K562 (cell line): ENCODE data around the gene TOR1B. TPM values are rescaled to one million over a fixed set of nuclear protein-coding genes. Genes with fewer than 3 reads are reported as not detected.

Source experiments
- ATAC-seq: fragments of 200-7000 bp; cut with Tn5 transposase; 3 replicates; pipeline ENCODE4 v1.9.1; 2020; ENCODE audit warnings: moderate library complexity
- BruUV-seq: library from RNA; stranded (reverse); fragments of 400-500 nt; replicated peaks from 2 replicates; lab custom pipeline; 2021; lab: Mats Ljungman, UMichigan
- CTCF ChIA-PET: fragments of 300-600 bp; formaldehyde crosslinking; extraction: SDS; loops from one replicate; lab custom pipeline; 2021; ENCODE audit warnings: low intra/inter-chr PET ratio; lab: Yijun Ruan, JAX
- POLR2A ChIA-PET: fragments of 300-600, 350-650 bp; sonication (Branson Sonifier 250); formaldehyde crosslinking; extraction: SDS; loops from one replicate; lab custom pipeline; 2021; ENCODE audit warnings: antibody characterized with exemption, inconsistent platforms; lab: Yijun Ruan, JAX
- DNase-seq, 4 experiments: peaks; one replicate each; pipeline versions ENCODE4 v3.0.0 to v3.0.0-alpha.2; 2011 to 2018; ENCODE audit warnings: low spot score in 3 of 4, mixed read lengths in 3 of 4; ENCODE audit errors: extremely low read depth in 1 of 4
- FAIRE-seq: peaks from 2 replicates; lab custom pipeline; 2011; peaks lifted over from hg19 to GRCh38; lab: Jason Lieb, UNC
- H2AFZ ChIP-seq: 2 replicates; pipeline ENCODE4 v1.6.0; 2011; ENCODE audit warnings: low read depth, low read length, control low read depth, inconsistent platforms
- H3K27ac ChIP-seq: fragments of 200-600 bp; 3 replicates; pipeline ENCODE4 v1.8.0; 2011; ENCODE audit warnings: low read depth, mild to moderate bottlenecking, control low read depth, inconsistent platforms, low read length, moderate library complexity, mixed read lengths; ENCODE audit errors: extremely low read depth
- H3K27me3 ChIP-seq, 2 experiments: fragments of 300-600 bp in 1 of 2; 2 replicates in 1 of 2; 3 replicates in 1 of 2; pipeline versions ENCODE4 v1.6.0 to v1.8.0; 2011; ENCODE audit warnings: inconsistent platforms in 2 of 2, low read length in 2 of 2, mild to moderate bottlenecking in 1 of 2, mixed read lengths in 1 of 2, moderate library complexity in 1 of 2; ENCODE audit not compliant: control insufficient read depth in 2 of 2, insufficient read depth in 2 of 2
- H3K36me3 ChIP-seq: fragments of 300-600 bp; 3 replicates; pipeline ENCODE4 v1.8.0; 2011; ENCODE audit warnings: mild to moderate bottlenecking, low read length, inconsistent platforms; ENCODE audit not compliant: control insufficient read depth, insufficient read depth
- H3K4me1 ChIP-seq, 2 experiments: fragments of 200-600 bp in 1 of 2; replicated peaks in 1 of 2; 2 replicates in 1 of 2; 3 replicates in 1 of 2; pipeline versions ENCODE4 v1.5.1 to v1.8.0; 2011; ENCODE audit warnings: inconsistent platforms in 2 of 2, low read length in 2 of 2, mild to moderate bottlenecking in 1 of 2, mixed read lengths in 1 of 2, moderate library complexity in 1 of 2; ENCODE audit not compliant: control insufficient read depth in 2 of 2, insufficient read depth in 2 of 2
- H3K4me2 ChIP-seq: 2 replicates; pipeline ENCODE4 v1.6.1; 2011; ENCODE audit warnings: low read length, control low read depth, inconsistent platforms, mixed read lengths; ENCODE audit not compliant: insufficient read depth
- H3K4me3 ChIP-seq: fragments of 200-600 bp; sonication (generic), shearing (Covaris generic); 2 replicates; pipeline ENCODE4 v1.5.1; 2016; ENCODE audit warnings: control low read depth, inconsistent platforms
- H3K79me2 ChIP-seq: fragments of 200-600 bp; 3 replicates; pipeline ENCODE4 v1.8.0; 2011; ENCODE audit warnings: low read length, inconsistent platforms; ENCODE audit not compliant: control insufficient read depth, insufficient read depth
- H3K9ac ChIP-seq, 2 experiments: 2 replicates each; pipeline versions ENCODE4 v1.6.0 to v1.6.1; 2011; ENCODE audit warnings: low read depth in 2 of 2, low read length in 2 of 2, control low read depth in 1 of 2, inconsistent platforms in 1 of 2, mild to moderate bottlenecking in 1 of 2, mixed read lengths in 1 of 2; ENCODE audit not compliant: insufficient read depth in 1 of 2
- H3K9me1 ChIP-seq: one replicate; pipeline ENCODE4 v1.6.0; 2011; ENCODE audit warnings: inconsistent platforms, mild to moderate bottlenecking, low read length, moderate library complexity; ENCODE audit not compliant: control insufficient read depth, insufficient read depth
- H3K9me3 ChIP-seq: replicated peaks from 2 replicates; pipeline ENCODE4 v1.5.1; 2011; ENCODE audit warnings: low read depth, low read length, inconsistent platforms; ENCODE audit not compliant: control insufficient read depth, insufficient read depth
- H4K20me1 ChIP-seq: replicated peaks from 2 replicates; pipeline ENCODE4 v1.6.1; 2011; ENCODE audit warnings: low read length, inconsistent platforms, mixed read lengths; ENCODE audit not compliant: control insufficient read depth, insufficient read depth
- BACH1 ChIP-seq: fragments of 200-800 bp; sonication (Bioruptor generic); IDR thresholded peaks from 2 replicates; pipeline ENCODE4 v1.6.1; 2016; ENCODE audit warnings: missing genetic modification characterization, missing compliant biosample characterization
- BRCA1 ChIP-seq, 2 experiments: fragments of 450-650 bp in 1 of 2; sonication (generic) in 1 of 2; formaldehyde crosslinking in 1 of 2; IDR thresholded peaks; 2 replicates each; pipeline versions ENCODE4 v1.5.0 to v1.6.1; 2017 to 2020; ENCODE audit warnings: mild to moderate bottlenecking in 1 of 2, missing genetic modification reagents in 1 of 2
- IRF2 ChIP-seq: sonication (generic); formaldehyde crosslinking; IDR thresholded peaks from 2 replicates; pipeline ENCODE4 v1.8.1; 2022; ENCODE audit warnings: mild to moderate bottlenecking, missing genetic modification reagents
- JUNB ChIP-seq: fragments of 450-650 bp; formaldehyde crosslinking; conservative IDR thresholded peaks from 2 replicates; pipeline ENCODE4 v1.4.0; 2020; ENCODE audit warnings: mild to moderate bottlenecking
- KDM2B ChIP-seq: fragments of 250-450 bp; sonication (Bioruptor Pico); IDR thresholded peaks from 2 replicates; pipeline ENCODE4 v1.8.0; 2021; ENCODE audit warnings: mild to moderate bottlenecking, moderate library complexity
- MCM2 ChIP-seq: fragments of 450-650 bp; IDR thresholded peaks from 2 replicates; pipeline ENCODE4 v1.6.1; 2017; ENCODE audit warnings: low read depth, mild to moderate bottlenecking
- MEF2A ChIP-seq: IDR thresholded peaks from 2 replicates; pipeline ENCODE4 v1.6.1; 2011; ENCODE audit warnings: low read depth, mild to moderate bottlenecking, low read length, moderate library complexity; ENCODE audit not compliant: control insufficient read depth
- NFE2 ChIP-seq: IDR thresholded peaks from 2 replicates; pipeline ENCODE4 v1.6.1; 2014; ENCODE audit warnings: antibody characterized with exemption, low read depth
- NRF1 ChIP-seq, 2 experiments: fragments of 450-650 bp; IDR thresholded peaks in 1 of 2; conservative IDR thresholded peaks in 1 of 2; 2 replicates each; pipeline ENCODE4 v1.6.1; 2014; ENCODE audit warnings: mild to moderate bottlenecking in 2 of 2
- OTX1 ChIP-seq: fragments of 450-650 bp; formaldehyde crosslinking; IDR thresholded peaks from 2 replicates; pipeline ENCODE4 v1.4.0; 2022; ENCODE audit warnings: mild to moderate bottlenecking
- SMARCB1 ChIP-seq: IDR thresholded peaks from 2 replicates; pipeline ENCODE4 v1.6.1; 2011; ENCODE audit warnings: improper control_type of control experiment, low read depth; ENCODE audit not compliant: insufficient read length
- SNIP1 ChIP-seq: fragments of 450-650 bp; IDR thresholded peaks from 2 replicates; pipeline ENCODE4 v1.7.1; 2017; ENCODE audit warnings: low read depth, mild to moderate bottlenecking
- SOX6 ChIP-seq: fragments of 450-650 bp; IDR thresholded peaks from 2 replicates; pipeline ENCODE4 v1.6.1; 2014; ENCODE audit warnings: mild to moderate bottlenecking
- THAP7 ChIP-seq: fragments of 250-450 bp; sonication (Bioruptor Pico); IDR thresholded peaks from 2 replicates; pipeline ENCODE4 v1.5.0; 2021
- VEZF1 ChIP-seq: fragments of 200-800 bp; sonication (Bioruptor generic); IDR thresholded peaks from 2 replicates; pipeline ENCODE4 v1.6.1; 2017; ENCODE audit warnings: missing genetic modification characterization, missing compliant biosample characterization
- XRCC5 ChIP-seq: fragments of 200-400 bp; formaldehyde crosslinking; IDR thresholded peaks from 2 replicates; pipeline ENCODE4 v1.6.1; 2017; ENCODE audit warnings: low read depth, mild to moderate bottlenecking, low read length
- ZNF174 ChIP-seq: fragments of 250-450 bp; sonication (Bioruptor Pico); IDR thresholded peaks from 2 replicates; pipeline ENCODE4 v1.4.0; 2020; ENCODE audit warnings: mild to moderate bottlenecking
- ZNF551 ChIP-seq: fragments of 250-450 bp; sonication (Bioruptor Pico); IDR thresholded peaks from 2 replicates; pipeline ENCODE4 v1.5.0; 2021; ENCODE audit warnings: mild to moderate bottlenecking, moderate library complexity
- ZNF584 ChIP-seq: fragments of 200-800 bp; sonication (Bioruptor generic); IDR thresholded peaks from 2 replicates; pipeline ENCODE4 v1.6.1; 2016; ENCODE audit warnings: low read depth, mild to moderate bottlenecking, missing genetic modification characterization, missing compliant biosample characterization
- WGBS: fragments of 100-300 bp; shearing (Covaris generic); methylation state at CpG from one replicate; pipeline ENCODE4 v1.1.6; 2016; ENCODE audit warnings: low coverage, mixed read lengths; ENCODE audit not compliant: insufficient coverage; ENCODE audit errors: missing lambda C conversion rate; 5-methylcytosine and 5-hydroxymethylcytosine counted together
- in situ Hi-C: fragments of 300-500 bp; cut with MboI; formaldehyde crosslinking; loops from 4 replicates; pipeline ENCODE4 v1.15.0; 2018; ENCODE audit warnings: inconsistent platforms, mixed read lengths
- intact Hi-C: fragments of 100-400 bp; cut with micrococcal nuclease; formaldehyde crosslinking; loops from 2 replicates; pipeline ENCODE4 v1.14.2; 2022
- polyA plus RNA-seq, 8 experiments: library from polyadenylated mRNA; depleted of rRNA in 4 of 8; stranded (reverse) in 5 of 8; unstranded in 3 of 8; fragments of >200 nt; fragmentation: Nextera tagmentation in 2 of 8; fragmentation: Illumina TruSeq in 1 of 8; extraction: Ambion mirVana in 2 of 8; extraction: Trizol in 1 of 8; gene quantifications; 2 replicates each; pipeline versions ENCODE4 v1.2.1 to v1.2.3, GENCODE V29; 2011 to 2014; ENCODE audit warnings: inconsistent platforms in 1 of 8, missing spikeins in 1 of 8
- total RNA-seq, 7 experiments: library from RNA; depleted of rRNA in 6 of 7; stranded (reverse); fragments of >200 nt in 6 of 7; fragmentation: Illumina TruSeq in 2 of 7; extraction: Trizol in 2 of 7; gene quantifications; 2 replicates each; pipeline versions ENCODE4 v1.2.1 to v1.2.3, GENCODE V29; 2011 to 2021; ENCODE audit warnings: low replicate concordance in 1 of 7
- TF ChIP-seq, protein P1 (sequence below): sonication (generic); IDR thresholded peaks from 2 replicates; pipeline ENCODE4 v1.6.1; 2016

TOR1B gene
- total and polyA plus RNA-seq, 9 of the 15 experiments (the other 6 are each of a cell fraction or from before 2014, with no cell fraction given), result 4.2 to 36.5 (median 24.6) TPM

DNA sequence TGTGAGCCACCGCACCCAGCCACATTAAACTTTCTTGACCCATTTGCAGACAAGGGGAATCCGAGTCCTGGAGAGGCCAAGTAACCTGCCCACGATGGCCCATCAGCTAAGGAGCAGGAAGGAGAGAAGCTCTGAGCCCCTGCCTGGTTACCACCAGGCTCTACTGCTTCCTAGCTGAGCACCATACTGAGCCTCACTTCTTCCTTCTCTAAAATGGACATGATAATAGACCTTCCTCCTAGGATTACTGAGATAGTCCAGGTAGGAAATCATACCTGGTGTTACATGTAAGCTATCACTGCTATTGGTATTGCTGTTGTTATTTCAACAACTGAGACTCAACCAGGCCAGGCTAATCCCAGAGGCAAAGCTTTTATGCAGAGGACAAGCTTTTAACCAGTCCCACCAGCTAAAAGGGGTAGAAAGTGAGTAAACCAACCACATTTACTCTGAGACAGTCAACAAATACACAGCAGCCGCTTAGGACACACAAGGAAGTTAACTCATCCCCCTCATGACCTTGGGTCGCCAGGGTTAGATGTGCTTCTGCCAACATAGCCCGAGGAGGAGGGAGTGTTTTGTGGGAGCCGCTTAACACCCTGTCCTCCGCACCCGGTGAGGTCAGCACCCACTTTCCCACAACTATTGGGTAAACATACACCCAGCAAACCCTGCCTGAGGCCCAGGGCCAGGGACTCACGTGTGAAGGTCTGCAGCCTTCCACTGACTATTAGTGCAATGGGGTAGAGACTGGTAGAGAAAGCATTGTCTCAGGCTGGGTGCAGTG is 29.5 kb upstream of the TOR1B start:
- Histone ChIP-seq H3K79me2 (no peaks in the 10 kb centered on the region), H4K20me1 (no peaks in the 10 kb centered on the region), H3K9me1 (peaks cover 4% of the 10 kb centered on the region), H2AFZ (0 out of 2 replicates have a peak overlapping the region, but pooled peaks have one; percentile 11), H3K27ac (no peak overlapping the region), H3K4me2 (no peak overlapping the region), H3K9ac (peak overlapping the region in 1 of 2 experiments; percentile 31; a peak in 1 of 4 replicates), H3K4me3 (no peak overlapping the region), H3K27me3 (no peaks in the 10 kb centered on the region), H3K9me3 (no peaks in the 10 kb centered on the region), H3K4me1 (peaks cover 24 to 37% of the 10 kb centered on the region in 2 experiments), H3K36me3 (no peaks in the 10 kb centered on the region)
- ATAC-seq (no peak), DNase-seq (peak in 1 of 4 experiments; percentile 24), FAIRE-seq (no peak)
- in situ Hi-C loops, result no loop called here
- ChIA-PET POLR2A (interaction anchor here (0.5 to 2.2 kb wide), 8 partner anchors 10 to 1612 kb away, joined by 3 to 5 read pairs (median 4); no protein-coding TSS in a partner anchor), CTCF (interaction anchor here (0.7 kb wide), 1 partner anchor 36 kb away, joined by 6 read pairs; no protein-coding TSS in a partner anchor)
- no TSS peak for BruUV-seq
- WGBS, result 21% methylated on average over 10 of the region's 10 CpGs
- intact Hi-C loops, result no loop called here
- TF ChIP-seq BACH1 (tag), result peak; percentile 39; the same call in 1 of the 2 replicates
- TF ChIP-seq BRCA1 (IDR thresholded peaks at IDR 0.05), result no peak
- TF ChIP-seq BRCA1 (CRISPR knock-in tag; IDR thresholded peaks at IDR 0.05), result no peak
- no peak for TF ChIP-seq MCM2
- TF ChIP-seq THAP7 (CRISPR knock-in tag), result no peak
- TF ChIP-seq ZNF174, result no peak
- no peak for TF ChIP-seq MEF2A
- TF ChIP-seq SNIP1, result no peak
- no peak for TF ChIP-seq ZNF551 (CRISPR knock-in tag)
- TF ChIP-seq OTX1 (CRISPR knock-in tag), result no peak
- peak; percentile 54; the same call in 1 of the 2 replicates for TF ChIP-seq VEZF1 (CRISPR knock-in tag)
- no peak for TF ChIP-seq SMARCB1
- TF ChIP-seq, protein P1, sequence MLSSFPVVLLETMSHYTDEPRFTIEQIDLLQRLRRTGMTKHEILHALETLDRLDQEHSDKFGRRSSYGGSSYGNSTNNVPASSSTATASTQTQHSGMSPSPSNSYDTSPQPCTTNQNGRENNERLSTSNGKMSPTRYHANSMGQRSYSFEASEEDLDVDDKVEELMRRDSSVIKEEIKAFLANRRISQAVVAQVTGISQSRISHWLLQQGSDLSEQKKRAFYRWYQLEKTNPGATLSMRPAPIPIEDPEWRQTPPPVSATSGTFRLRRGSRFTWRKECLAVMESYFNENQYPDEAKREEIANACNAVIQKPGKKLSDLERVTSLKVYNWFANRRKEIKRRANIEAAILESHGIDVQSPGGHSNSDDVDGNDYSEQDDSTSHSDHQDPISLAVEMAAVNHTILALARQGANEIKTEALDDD, result peak; percentile 68; the same call in 1 of the 2 replicates
- no peak for TF ChIP-seq JUNB (CRISPR knock-in tag)
- no peak for TF ChIP-seq NRF1 (conservative IDR thresholded peaks at IDR 0.05 in 1 of 2, IDR thresholded peaks at IDR 0.05 in 1 of 2)
- TF ChIP-seq SOX6, result 0 out of 2 replicates have a peak, but pooled peaks have one; percentile 36
- TF ChIP-seq XRCC5, result 0 out of 2 replicates have a peak, but pooled peaks have one; percentile 26
- no peak for TF ChIP-seq IRF2 (CRISPR knock-in tag)
- no peak for TF ChIP-seq NFE2
- TF ChIP-seq KDM2B, result no peak
- no peak for TF ChIP-seq ZNF584 (CRISPR knock-in tag)
